Body of pancreas (tissue), 4 donors: ENCODE data around the gene SMCHD1.

Source experiments
- CTCF ChIP-seq, 7 experiments: fragments of 450-650 bp in 4 of 7; fragments of 200-600 bp in 3 of 7; sonication (generic) in 3 of 7; IDR thresholded peaks; one replicate each; pipeline ENCODE4 v1.5.1; 2016 to 2019; ENCODE audit warnings: antibody characterized with exemption in 7 of 7
- POLR2A ChIP-seq, 3 donors: fragments of 450-650 bp; IDR thresholded peaks; one replicate each; pipeline ENCODE4 v1.6.1; 2016; ENCODE audit warnings: antibody characterized with exemption in 3 of 3, mild to moderate bottlenecking in 2 of 3

DNA sequence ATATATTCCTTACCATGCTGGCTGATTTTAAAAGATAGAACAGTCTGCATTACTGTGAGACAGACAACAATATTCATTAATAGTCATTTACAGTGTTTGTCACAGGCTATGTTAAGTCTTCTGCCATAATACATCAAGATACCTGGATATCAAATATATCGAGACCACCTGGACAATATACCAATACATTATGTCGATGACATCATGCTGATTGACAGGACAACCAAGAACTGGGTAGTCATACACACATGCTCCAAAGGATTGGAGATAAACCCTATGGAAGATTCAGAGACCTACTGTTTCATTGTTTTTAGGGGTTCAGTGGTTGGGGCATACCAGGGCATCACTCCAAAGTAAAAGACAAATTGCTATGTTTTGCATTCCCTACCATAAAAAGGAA, 26.5 kb upstream of the SMCHD1 start:
- TF ChIP-seq CTCF (IDR thresholded peaks at IDR 0.05) (no peak), POLR2A (IDR thresholded peaks at IDR 0.05) (no peak)
